Measurements from ENCODE around the gene BDH2. TPM values are rescaled to one million over a fixed set of nuclear protein-coding genes. Genes with fewer than 3 reads are reported as not detected.

The BDH2 gene
- total RNA-seq, 1 donor from 2014 or later = 5.1 TPM

- no peak for TF ChIP-seq CTCF (IDR thresholded peaks at IDR 0.05)
- POLR2A ChIA-PET = no interaction called here
- Mint-ChIP-seq H3K4me3 (no peak overlapping the region), H3K36me3 (ENCODE audit: low read depth) (peaks cover 7% of the 10 kb centered on the region), H3K9me3 (peaks cover 8% of the 10 kb centered on the region), H3K4me1 (no peaks in the 10 kb centered on the region), H3K27ac (no peak overlapping the region), H3K27me3 (no peaks in the 10 kb centered on the region)
- CTCF ChIA-PET = no interaction called here
- ATAC-seq (ENCODE audit: low read depth) (no peak), DNase-seq (no peak)
- intact Hi-C loops (cut with micrococcal nuclease) = no loop called here
Observed at GRCh38 chr4:103126126-103126525, 26.5 kb upstream of the BDH2 start.

GRCh38 chr4:103123114-103123513 is 23.5 kb upstream of the BDH2 start:
- CTCF ChIA-PET = no interaction called here
- DNase-seq (no peak), ATAC-seq (ENCODE audit: low read depth) (no peak)
- intact Hi-C loops (cut with micrococcal nuclease) = no loop called here
- Mint-ChIP-seq H3K9me3 (peaks cover 5% of the 10 kb centered on the region), H3K36me3 (ENCODE audit: low read depth) (peaks cover 5% of the 10 kb centered on the region), H3K27me3 (no peaks in the 10 kb centered on the region), H3K4me3 (no peak overlapping the region), H3K27ac (no peak overlapping the region), H3K4me1 (no peaks in the 10 kb centered on the region)
- POLR2A ChIA-PET = no interaction called here
- TF ChIP-seq CTCF (IDR thresholded peaks at IDR 0.05) = no peak

- DNase-seq = no peak
- intact Hi-C loops (cut with micrococcal nuclease) = no loop called here
- no peak overlapping the region for H3K27ac Mint-ChIP-seq
- H3K4me3 Mint-ChIP-seq = no peak overlapping the region
- no peaks in the 10 kb centered on the region for H3K4me1 Mint-ChIP-seq
- no peak for TF ChIP-seq CTCF (IDR thresholded peaks at IDR 0.05)
- no peaks in the 10 kb centered on the region for H3K27me3 Mint-ChIP-seq
- POLR2A ChIA-PET = no interaction called here
- ATAC-seq (ENCODE audit: low read depth) = no peak
- H3K9me3 Mint-ChIP-seq = no peaks in the 10 kb centered on the region
- CTCF ChIA-PET = no interaction called here
- H3K36me3 Mint-ChIP-seq (ENCODE audit: low read depth) = no peaks in the 10 kb centered on the region
Observed at GRCh38 chr4:103118166-103118565, 18.5 kb upstream of the BDH2 start.

- H3K27me3 Mint-ChIP-seq = no peaks in the 10 kb centered on the region
- DNase-seq (no peak), ATAC-seq (ENCODE audit: low read depth) (no peak)
- CTCF ChIA-PET = no interaction called here
- intact Hi-C loops (cut with micrococcal nuclease) = no loop called here
- POLR2A ChIA-PET = no interaction called here
- H3K4me1 Mint-ChIP-seq = no peaks in the 10 kb centered on the region
- no peak overlapping the region for H3K4me3 Mint-ChIP-seq
- no peak overlapping the region for H3K27ac Mint-ChIP-seq
- H3K9me3 Mint-ChIP-seq = no peaks in the 10 kb centered on the region
- H3K36me3 Mint-ChIP-seq (ENCODE audit: low read depth) = no peaks in the 10 kb centered on the region
- TF ChIP-seq CTCF (IDR thresholded peaks at IDR 0.05) = no peak
Observed at GRCh38 chr4:103111598-103111997, 12.0 kb upstream of the BDH2 start.

- H3K36me3 Mint-ChIP-seq (ENCODE audit: low read depth) = no peaks in the 10 kb centered on the region
- CTCF ChIA-PET = no interaction called here
Observed at GRCh38 chr4:103108542-103108941, 8.9 kb upstream of the BDH2 start.

More at GRCh38 chr4:103108542-103108941, 8.9 kb upstream of the BDH2 start:
- POLR2A ChIA-PET = no interaction called here
- H3K27me3 Mint-ChIP-seq = no peaks in the 10 kb centered on the region
- intact Hi-C loops (cut with micrococcal nuclease) = no loop called here
- no peaks in the 10 kb centered on the region for H3K9me3 Mint-ChIP-seq
- no peak for TF ChIP-seq CTCF (IDR thresholded peaks at IDR 0.05)
- H3K4me1 Mint-ChIP-seq = no peaks in the 10 kb centered on the region
- no peak overlapping the region for H3K4me3 Mint-ChIP-seq
- DNase-seq (no peak), ATAC-seq (ENCODE audit: low read depth) (no peak)
- H3K27ac Mint-ChIP-seq = no peak overlapping the region
